HTR-8/SVneo (cell line): ENCODE results near the gene PXK.
A peak's percentile ranks its signal among the peaks of the same experiment; 100 is the strongest.

Experiments used
- DNase-seq: peaks from one replicate; pipeline ENCODE4 v3.0.0; 2011; ENCODE audit warnings: low spot score, mixed read lengths; ENCODE audit not compliant: insufficient read length
- FAIRE-seq: peaks from 2 replicates; lab custom pipeline; 2011; peaks lifted over from hg19 to GRCh38; lab: Jason Lieb, UNC

Gene PXK

DNA sequence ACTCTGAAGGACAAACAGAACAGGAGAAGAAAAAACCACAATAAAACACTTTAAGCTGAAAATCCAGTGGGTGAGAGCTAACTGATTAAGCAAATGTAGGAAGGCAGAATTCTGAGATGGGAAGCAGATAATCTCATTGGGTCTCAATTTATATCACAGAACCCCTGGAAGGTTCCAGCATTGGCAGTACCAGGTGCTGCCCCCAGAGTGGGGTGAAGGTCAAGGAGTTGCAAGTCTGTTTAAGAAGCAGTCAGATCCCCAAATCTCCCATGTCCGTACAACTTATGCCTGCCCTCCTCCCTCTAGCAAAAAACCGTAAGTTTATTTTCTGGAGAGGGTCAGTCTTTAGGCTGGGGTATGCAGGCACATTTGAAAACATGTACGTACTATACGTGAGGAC lies 45.1 kb downstream of the PXK start:
- FAIRE-seq (no peak), DNase-seq (no peak)

DNA sequence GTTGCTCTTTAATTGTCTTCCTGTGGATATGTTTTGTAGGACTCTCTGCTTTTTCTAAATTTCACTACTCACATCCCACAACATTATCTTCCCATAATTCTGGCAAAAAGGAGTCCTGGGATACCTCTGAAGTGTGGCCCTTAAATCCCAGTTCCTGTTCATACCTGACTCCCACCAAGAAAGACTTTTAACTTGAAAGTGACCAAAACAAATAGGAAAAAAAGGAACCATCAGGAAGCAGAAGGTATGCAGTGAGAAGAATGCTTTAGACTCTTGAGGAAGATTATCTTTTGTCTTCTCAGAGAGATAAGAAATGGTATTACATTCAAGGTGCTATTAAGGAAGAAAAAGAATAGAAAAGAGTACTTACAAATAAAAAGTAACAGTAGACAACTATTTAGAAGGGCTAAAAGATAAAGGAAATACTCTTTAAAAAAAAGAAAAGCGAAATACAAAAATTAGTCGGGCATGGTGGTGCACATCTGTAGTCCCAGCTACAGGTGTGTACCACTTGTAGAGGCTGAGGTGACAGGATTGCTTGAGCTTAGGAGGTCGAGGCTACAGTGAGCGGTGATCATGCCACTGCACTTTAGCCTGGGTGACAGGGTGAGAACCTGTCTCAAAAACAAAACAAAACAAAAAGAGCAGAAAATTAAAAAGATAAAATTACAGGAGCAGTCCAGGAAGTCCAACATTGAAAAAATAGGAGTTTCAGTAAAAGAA lies 46.8 kb downstream of the PXK start:
- FAIRE-seq, result no peak
- no peak for DNase-seq

DNA sequence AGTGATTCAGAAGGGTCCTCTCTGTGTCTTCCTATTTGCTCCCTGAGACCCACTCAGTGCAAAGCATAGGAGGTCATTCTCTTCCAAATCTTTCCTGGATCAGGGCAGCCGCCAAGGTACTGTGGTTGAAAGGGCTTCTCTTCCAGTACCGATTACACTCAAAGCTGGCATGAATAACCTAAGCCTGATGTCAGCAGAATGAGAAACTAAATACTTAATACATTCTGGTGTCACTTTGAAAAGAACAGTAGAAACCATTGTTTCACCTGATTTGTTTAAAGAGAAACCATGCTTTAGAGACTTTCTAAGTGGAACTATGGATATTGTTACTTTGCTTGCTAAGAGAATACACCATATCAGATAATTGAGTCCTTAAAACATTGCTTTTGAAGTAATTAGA lies 50.8 kb downstream of the PXK start:
- peak; percentile 8 for DNase-seq
- no peak for FAIRE-seq

DNA sequence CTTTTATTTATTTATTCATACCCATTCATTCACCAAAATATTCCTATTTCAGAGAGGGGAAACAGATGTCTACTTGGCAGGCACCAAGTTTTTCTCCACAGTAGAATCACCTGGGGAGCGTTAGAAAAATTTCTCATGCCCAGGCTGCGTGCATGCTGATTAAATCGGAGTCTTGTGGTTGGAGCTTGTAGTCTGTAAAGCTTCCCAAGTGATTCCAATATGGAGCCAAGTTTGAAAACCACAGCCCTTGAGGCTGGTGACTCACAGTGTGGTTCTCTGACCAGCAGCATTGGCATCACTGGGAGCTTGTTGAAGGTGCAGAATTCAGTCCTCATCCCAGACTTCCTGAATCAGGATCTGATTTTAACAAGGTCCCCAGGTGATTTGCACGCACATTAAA lies 51.2 kb downstream of the PXK start:
- peak; percentile 80 for DNase-seq

DNA sequence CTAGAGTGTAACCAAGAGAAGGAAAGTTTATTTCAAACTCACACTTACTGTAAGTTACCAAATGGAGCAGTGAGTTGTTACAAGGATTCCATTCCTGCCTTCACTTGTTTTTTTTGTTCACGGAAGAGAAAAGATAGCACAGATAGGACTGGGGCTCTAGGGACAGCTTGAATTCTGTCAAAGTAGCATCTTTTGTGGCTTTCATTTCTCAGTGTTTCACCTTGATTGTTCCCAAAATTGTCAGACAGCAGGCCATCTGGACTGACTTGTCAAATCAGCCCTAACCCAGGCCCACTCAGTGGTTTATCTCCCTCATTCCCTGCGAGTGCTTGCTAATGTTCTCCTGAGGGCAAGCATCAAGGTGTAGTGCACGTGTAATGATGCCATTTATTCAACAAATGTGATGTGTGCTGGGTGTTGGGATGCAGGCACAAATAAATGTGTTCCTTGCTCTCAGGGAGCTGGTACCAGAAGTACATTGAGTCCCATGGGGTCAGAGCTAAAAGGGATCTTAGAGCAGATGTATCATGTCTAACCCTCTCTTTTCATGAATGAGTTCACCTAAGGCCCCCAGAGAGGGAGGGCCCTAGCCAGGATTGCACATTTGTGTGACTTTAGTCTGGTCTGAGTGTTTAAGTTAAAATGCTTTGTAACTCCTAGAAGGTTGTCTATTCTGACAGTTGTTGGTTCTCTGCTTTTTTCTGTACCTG lies 51.8 kb downstream of the PXK start:
- DNase-seq, result no peak

More for the DNA sequence above, 51.2 kb downstream of the PXK start:
- FAIRE-seq, result peak; percentile 54

DNA sequence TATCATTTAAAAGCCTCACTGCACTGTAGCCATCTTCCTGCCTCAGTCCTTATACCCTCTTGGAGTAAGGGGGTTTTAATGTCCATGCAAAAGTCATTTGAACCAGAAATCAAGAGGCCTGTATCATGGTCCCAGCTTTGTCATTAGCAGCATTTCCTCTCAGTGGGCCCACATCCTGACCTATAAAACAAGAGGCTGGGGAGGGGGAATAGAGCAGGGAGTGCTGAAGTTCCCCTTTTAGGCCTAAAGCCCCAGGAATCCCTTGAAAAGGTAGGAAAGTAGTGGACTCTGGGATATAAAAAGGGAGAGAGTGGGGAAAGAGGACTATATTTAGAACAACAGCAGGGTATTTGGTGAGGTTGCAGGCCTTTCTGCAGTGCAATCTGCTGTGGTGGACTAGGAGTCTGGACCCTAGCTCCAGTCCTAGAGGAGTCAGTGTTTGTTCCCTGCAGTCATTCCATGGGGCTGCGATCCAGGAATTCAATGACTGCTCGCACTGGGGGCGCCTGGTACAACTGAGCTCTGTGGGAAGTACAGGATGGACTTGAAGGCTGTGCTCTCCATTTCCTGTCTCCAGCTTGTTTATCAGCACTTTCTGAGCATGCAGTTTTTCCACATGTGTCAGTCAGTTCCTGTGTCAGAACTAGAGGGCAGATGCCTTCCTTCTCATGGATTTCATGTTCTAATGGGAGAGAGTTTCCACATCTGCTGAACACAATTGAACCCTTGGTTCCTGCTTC lies 54.1 kb downstream of the PXK start:
- DNase-seq, result no peak
- no peak for FAIRE-seq

More for the DNA sequence above, 51.8 kb downstream of the PXK start:
- FAIRE-seq, result no peak

DNA sequence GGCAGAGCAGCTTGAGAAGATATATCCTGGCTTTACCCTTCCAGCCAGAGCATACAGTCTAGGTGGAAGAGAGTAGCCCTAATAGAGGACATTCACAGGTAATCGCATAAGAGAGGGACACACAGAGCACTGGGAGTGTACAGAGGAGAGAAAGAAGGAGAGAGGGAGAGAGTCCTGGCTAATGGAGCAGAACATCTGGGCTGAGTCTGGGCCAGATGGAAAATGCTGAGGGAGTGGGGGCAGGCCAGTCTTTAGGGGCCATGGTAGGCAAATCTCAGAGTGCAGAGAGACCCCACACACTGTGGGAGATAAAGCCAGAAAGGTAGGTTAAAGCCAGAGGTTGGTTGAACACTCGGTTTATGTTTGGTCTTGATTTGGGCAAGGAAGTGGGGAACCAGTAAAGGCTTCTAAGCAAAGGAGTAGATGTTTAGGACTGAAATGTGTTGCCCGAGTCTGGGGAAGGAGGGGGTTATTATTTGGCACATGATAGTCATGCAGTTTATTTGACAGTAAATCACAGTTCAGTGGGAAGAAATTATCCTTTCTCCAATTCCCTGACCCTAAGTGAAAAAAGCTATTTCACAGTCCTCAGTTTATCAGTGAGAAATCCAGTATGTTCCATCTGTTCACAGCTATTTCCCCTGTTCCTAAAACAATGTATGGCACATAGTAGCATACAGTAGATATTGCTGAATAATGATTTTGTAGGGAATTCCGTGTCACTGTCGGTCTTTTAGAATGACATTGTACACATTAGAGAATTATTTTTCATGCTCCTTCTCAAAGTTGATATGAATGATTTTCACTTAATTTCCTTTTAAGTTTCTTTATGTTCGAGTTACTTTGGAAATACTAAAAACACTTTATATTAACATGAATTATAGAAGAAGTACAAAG lies 55.2 kb downstream of the PXK start:
- FAIRE-seq (no peak), DNase-seq (no peak)

DNA sequence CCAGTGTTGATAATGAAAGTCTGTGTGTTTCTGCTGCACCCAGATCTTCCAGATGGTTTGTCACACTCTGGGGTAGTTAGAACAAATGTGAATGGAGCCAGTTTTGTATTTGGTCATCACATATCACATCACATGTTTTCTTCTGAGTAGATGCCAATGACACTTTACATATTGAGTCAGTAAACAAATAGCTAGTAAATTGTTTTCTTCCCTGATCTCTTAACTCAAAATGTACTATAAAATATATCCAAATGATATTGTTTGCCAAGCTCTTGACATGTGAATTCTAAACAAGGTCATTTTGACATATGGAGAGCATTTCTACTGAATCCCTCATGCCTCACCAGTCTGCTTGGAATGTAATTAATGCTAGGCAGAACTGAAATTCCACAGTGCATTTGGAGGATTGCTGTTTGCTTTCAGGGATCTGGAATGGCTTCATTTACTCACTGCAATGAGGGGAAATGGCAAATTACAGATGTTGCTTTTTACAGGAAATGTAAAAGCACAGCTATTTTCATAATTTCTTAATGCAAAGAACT lies 55.9 kb downstream of the PXK start:
- DNase-seq (no peak), FAIRE-seq (no peak)

DNA sequence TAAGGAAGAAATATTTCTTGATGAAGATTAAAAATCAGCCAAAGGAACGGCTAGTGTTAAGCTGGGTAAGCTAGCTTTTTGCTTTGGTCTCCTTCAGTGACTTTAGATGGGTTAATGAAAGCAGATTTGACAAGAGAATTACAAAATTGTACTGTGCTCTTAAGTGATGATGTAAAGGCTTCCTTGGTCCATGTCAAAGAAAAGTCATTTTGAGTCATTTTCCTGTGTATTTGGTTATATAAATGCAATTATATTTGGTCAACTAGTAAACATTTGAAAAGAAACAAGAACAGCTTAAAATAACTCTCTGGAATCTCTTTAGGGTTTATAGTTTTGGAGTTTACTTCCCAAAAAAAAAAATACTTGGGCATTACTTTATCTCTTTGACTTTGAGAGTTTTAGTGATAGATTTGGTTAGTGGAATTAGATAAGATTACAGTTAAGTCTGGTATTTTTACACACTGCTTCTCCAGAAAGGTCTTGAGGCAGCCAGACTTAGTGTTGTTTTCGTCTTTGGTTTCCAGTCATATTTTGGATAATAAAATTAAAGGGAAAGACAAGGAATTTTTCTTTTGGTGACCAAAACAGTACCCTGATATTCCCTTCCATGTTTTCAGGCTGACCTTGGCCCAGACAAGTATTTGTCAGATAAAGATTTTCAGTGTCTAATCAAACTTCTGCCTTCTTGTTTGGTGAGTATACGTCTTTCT lies 58.6 kb downstream of the PXK start:
- DNase-seq (no peak), FAIRE-seq (no peak)

DNA sequence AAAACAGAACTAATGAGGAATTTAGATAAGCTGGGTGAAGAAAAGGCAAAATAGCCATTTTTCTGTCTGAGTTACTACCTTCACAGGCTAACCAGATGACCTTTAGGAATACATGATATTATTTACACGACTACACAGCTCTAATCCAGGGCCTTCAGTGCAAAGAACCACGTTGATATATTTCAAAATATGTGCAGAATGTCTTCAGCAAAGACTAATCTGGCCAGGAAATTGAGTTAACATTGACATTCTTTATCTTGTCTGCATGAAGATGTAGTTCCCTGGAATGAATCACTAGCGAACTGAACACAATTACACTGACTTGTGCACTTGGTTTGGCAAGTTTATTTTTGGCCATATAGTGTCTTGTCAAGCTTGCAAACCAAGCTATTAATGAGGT lies 59.5 kb downstream of the PXK start:
- DNase-seq, result no peak

DNA sequence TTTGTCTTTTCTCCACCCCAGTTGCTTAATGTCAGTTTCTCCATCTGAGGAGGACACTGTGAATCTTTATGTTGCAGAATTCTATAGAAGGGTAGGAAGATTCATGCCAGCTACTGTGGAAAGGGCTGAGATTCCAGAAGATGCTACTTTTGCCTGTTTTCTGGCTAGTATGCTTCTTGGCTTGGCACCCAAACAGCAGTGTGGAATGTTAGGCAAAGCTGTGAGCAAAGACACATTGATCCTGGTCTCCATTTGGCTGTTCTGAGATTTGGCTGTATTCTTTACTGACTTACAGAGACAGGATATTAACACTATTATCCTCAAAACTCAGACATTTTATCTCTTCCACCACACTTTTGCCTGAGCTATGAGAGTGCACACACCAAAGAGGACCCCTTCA lies 61.6 kb downstream of the PXK start:
- FAIRE-seq (peak; percentile 23), DNase-seq (no peak)

More for the DNA sequence above, 59.5 kb downstream of the PXK start:
- no peak for FAIRE-seq

DNA sequence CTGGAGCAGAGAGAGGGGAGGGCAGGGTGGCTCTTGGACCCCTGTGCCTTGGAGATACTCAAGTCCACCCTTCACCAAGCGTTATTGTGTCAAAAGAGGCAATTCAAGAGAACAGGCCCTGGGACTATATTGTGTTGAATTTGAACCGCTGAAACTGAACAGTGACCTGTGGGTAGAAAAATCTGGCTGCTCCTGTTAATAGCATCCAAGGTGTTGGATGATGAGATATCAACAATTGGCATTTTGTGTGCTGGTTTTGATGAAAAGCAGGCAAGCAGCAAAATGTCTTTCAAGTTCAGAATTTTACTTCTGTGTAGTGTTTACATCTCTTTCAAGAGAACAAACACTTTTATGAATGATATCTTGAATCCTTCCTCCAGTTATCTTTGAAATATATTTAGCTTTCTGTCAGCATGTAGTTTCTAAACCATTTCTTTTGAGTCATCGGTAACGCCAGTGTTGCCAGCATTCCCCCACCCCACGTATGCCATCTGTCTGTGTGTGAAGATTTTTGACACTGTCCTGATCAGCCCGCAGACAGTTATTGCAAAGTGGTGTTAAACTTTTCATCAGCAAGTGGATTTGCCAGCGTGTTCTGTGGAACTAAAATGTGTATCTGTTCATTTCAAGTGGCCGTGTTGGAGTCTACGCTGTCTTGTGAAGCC lies 66.1 kb downstream of the PXK start:
- no peak for FAIRE-seq

DNA sequence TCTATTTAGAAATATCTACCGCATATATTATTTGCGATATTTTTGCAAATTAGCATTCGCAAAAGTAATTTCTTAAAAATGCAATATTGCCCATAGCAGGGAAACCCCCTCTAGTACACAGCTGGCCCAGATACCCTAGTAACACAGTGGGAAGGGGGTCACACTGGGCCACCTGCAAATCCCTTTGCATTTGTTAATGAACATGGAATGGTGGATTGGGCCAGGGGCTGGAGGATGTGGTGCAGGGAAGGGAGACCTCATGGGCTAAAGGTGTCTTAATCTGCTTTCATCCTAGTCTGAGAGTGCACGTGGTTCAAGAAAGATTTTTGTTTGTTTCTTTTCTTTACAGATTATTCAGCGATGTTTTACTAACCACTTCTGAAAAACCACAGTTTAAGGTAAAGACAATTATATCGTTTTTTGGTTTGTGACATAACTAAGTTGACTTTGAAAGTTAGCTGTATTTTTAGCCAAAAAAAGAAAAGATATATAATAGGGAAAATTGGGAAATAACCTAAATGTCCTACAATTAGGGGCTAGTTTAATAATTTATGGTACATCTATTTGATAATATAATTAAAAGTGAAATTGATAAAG lies 70.9 kb downstream of the PXK start:
- DNase-seq, result no peak

More for the DNA sequence above, 66.1 kb downstream of the PXK start:
- DNase-seq, result no peak

DNA sequence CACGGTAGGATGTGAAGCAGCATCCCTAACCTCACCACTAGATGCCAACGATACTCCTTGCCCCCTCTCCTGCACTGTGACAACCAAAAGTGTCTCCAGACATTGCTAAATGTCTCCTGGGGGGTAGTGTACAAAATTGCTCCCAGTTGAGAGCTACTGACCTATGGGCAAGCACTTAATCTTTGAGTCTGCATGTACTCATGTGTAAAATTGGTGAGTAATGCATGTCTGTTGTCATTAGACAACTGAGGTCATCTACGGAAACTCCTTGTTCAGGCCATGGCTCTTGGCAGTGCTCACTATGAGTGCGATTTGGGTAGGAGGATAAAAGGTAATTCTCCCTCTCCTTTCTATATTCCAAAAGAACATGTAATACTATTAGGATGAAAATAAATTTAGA lies 71.7 kb downstream of the PXK start:
- FAIRE-seq (no peak), DNase-seq (no peak)

More for the DNA sequence above, 70.9 kb downstream of the PXK start:
- FAIRE-seq, result no peak

DNA sequence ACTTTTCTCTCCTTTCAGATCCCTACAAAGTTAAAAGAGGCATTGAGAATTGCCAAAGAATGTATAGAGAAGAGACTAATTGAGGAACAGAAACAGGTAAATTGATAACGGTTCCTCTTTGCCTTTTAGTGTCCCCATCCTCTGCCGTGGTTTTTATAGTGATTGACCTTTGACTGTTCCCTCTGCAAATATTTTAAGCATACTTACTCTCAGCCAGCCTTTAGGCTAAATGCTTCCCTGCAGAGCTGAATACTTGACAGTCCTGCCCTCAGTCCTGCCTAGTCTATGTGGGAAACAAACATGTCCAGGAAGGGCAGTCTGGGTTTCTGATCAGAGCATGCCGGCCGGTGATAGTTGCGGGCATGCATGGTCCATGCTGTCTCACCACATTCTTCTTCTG lies 76.2 kb downstream of the PXK start:
- DNase-seq, result no peak
- peak; percentile 33 for FAIRE-seq

DNA sequence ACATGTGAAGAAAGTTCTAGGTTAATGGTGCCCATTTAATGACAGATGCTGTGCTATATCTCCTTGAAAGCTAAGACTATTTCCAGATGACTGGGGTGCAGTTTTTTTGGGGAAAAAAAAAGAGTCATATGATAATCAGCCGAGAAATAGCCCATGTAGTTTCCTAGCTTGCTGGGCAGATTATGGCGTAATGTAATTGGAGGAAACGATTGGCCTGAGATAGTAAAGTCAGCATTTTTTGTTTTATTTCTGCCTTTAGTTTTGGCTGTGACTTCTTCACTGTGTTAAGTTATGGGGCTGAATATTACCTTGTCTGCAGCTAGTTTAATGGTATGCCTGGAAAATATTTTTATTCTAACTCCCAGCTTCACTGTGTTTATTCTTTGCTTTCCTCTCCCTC lies 77.0 kb downstream of the PXK start:
- no peak for FAIRE-seq
- no peak for DNase-seq

DNA sequence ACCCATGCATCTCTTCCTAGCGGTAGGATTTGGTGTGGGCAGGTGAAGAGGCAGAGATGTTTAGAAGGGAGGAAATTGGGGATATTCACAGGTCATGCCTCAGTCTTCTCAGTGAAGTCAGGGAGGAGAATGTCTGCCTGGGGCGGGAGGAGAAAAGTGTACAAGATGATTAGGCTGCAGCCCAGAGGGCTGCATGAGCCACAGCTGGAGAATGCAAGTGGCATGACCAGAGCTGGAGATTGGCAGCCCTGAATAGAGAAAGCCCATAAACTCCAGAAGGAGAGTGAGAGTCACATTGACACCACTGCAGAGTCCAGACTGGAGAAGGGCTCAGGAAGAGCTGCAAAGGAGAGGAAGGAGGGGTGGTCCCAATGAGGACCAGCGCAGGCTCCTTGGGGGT lies 78.3 kb downstream of the PXK start:
- DNase-seq (no peak), FAIRE-seq (no peak)
